Caco-2 (cell line): ENCODE data around the gene BPTF. TPM values are rescaled to one million over a fixed set of nuclear protein-coding genes. Genes with fewer than 3 reads are reported as not detected.
"Not testable (repeated sequence)": the region's sequence is repeated elsewhere in the genome, so short reads cannot be mapped to it uniquely, and the experiment has no call there.

Experiments used
- BruUV-seq: library from RNA; stranded (reverse); fragments of 400-500 nt; replicated peaks from 2 replicates; lab custom pipeline; 2021; lab: Mats Ljungman, UMichigan
- CTCF ChIA-PET: fragments of 300-600 bp; sonication (Branson Sonifier 250); formaldehyde crosslinking; loops from one replicate; lab custom pipeline; 2022; ENCODE audit warnings: antibody characterized with exemption; lab: Charles Lee
- POLR2A ChIA-PET: fragments of 300-600 bp; sonication (Branson Sonifier 250); formaldehyde crosslinking; loops from one replicate; lab custom pipeline; 2022; ENCODE audit warnings: antibody characterized with exemption; lab: Charles Lee
- DNase-seq, 2 experiments: peaks; one replicate each; pipeline versions ENCODE4 v3.0.0 to v3.0.0-alpha.2; 2020 to 2022
- H3K27me3 ChIP-seq: replicated peaks from 2 replicates; pipeline ENCODE4 v1.6.0; 2011; ENCODE audit warnings: low read length; ENCODE audit not compliant: control insufficient read depth, insufficient read depth
- H3K36me3 ChIP-seq: 2 replicates; pipeline ENCODE4 v1.5.1; 2011; ENCODE audit warnings: low read length; ENCODE audit not compliant: control insufficient read depth, insufficient read depth
- H3K4me1 ChIP-seq: fragments of 250-450 bp; sonication (Bioruptor Pico); 2 replicates; pipeline ENCODE4 v1.5.1; 2020; ENCODE audit warnings: mild to moderate bottlenecking
- H3K4me3 ChIP-seq: 2 replicates; pipeline ENCODE4 v1.5.1; 2011; ENCODE audit warnings: low read depth, mild to moderate bottlenecking, control low read depth, low read length
- H3K9me3 ChIP-seq: fragments of 250-450 bp; sonication (Bioruptor Pico); 2 replicates; pipeline ENCODE4 v1.5.1; 2020; ENCODE audit warnings: mild to moderate bottlenecking, moderate library complexity
- H3K27ac Mint-ChIP-seq: one replicate; pipeline ENCODE4 v1.8.0; 2022; ENCODE audit warnings: mixed read lengths; ENCODE audit not compliant: unreplicated experiment
- H3K27me3 Mint-ChIP-seq: one replicate; pipeline ENCODE4 v1.8.0; 2022; ENCODE audit warnings: mixed read lengths; ENCODE audit not compliant: insufficient read depth, unreplicated experiment
- H3K36me3 Mint-ChIP-seq: one replicate; pipeline ENCODE4 v1.8.0; 2022; ENCODE audit warnings: mild to moderate bottlenecking, mixed read lengths; ENCODE audit not compliant: insufficient read depth, unreplicated experiment
- H3K4me1 Mint-ChIP-seq: one replicate; pipeline ENCODE4 v1.8.0; 2022; ENCODE audit warnings: low read depth, mixed read lengths; ENCODE audit not compliant: unreplicated experiment
- H3K4me3 Mint-ChIP-seq: one replicate; pipeline ENCODE4 v1.8.0; 2022; ENCODE audit warnings: mild to moderate bottlenecking, moderate library complexity, mixed read lengths; ENCODE audit not compliant: unreplicated experiment
- H3K9me3 Mint-ChIP-seq: one replicate; pipeline ENCODE4 v1.8.0; 2022; ENCODE audit warnings: mixed read lengths; ENCODE audit not compliant: unreplicated experiment
- CTCF ChIP-seq, 2 experiments: fragments of 200-600 bp in 1 of 2; IDR thresholded peaks; 1 replicate in 1 of 2; 2 replicates in 1 of 2; pipeline versions ENCODE4 v1.5.1 to v1.8.0; 2011 to 2022; ENCODE audit warnings: antibody characterized with exemption in 1 of 2, control low read depth in 1 of 2, inconsistent platforms in 1 of 2, low read depth in 1 of 2, low read length in 1 of 2, mild to moderate bottlenecking in 1 of 2, moderate library complexity in 1 of 2; ENCODE audit not compliant: insufficient read depth in 1 of 2, severe bottlenecking in 1 of 2, unreplicated experiment in 1 of 2
- intact Hi-C: fragments of 100-400 bp; cut with micrococcal nuclease; formaldehyde crosslinking; loops from one replicate; pipeline ENCODE4 v1.10.0; 2022; ENCODE audit not compliant: unreplicated experiment
- total RNA-seq: library from RNA; stranded (reverse); gene quantifications from 2 replicates; pipeline ENCODE4 v1.2.3, GENCODE V29; 2022

Gene BPTF
- total RNA-seq, 1 experiment from 2014 or later, result 101 TPM

GRCh38 chr17:67800495-67800928 is 24.8 kb upstream of the BPTF start:
- intact Hi-C loops, result loop anchor here (1.0 kb wide), 1 partner anchor 24 kb away; no protein-coding TSS in a partner anchor
- TF ChIP-seq CTCF (IDR thresholded peaks at IDR 0.05; ENCODE audit: insufficient read depth in 1 of 2, low read depth in 1 of 2, low read length in 1 of 2, severe bottlenecking in 1 of 2, unreplicated experiment in 1 of 2), result peak; percentile 73 to 84

GRCh38 chr17:67801626-67802175 is 23.6 kb upstream of the BPTF start:
- CTCF ChIA-PET, result interaction anchor here (0.5 to 0.8 kb wide), 3 partner anchors 14 to 439 kb away, joined by 3 to 5 read pairs (median 4); no protein-coding TSS in a partner anchor

More at GRCh38 chr17:67800495-67800928, 24.8 kb upstream of the BPTF start:
- CTCF ChIA-PET, result interaction anchor here (0.7 to 1.5 kb wide), 2 partner anchors 24 to 88 kb away, joined by 3 to 8 read pairs; partner anchors contain the start of gene BPTF
- no peak overlapping the region for H3K4me3 ChIP-seq
- H3K9me3 ChIP-seq, result no peaks in the 10 kb centered on the region
- peak; percentile 76 to 81 for DNase-seq
- H3K4me1 Mint-ChIP-seq, result no peaks in the 10 kb centered on the region
- no peak overlapping the region for H3K4me3 Mint-ChIP-seq
- POLR2A ChIA-PET, result interaction anchor here (0.8 kb wide), 1 partner anchor 24 kb away, joined by 3 read pairs; no protein-coding TSS in a partner anchor
- no peaks in the 10 kb centered on the region for H3K4me1 ChIP-seq
- peaks cover 3% of the 10 kb centered on the region for H3K27me3 Mint-ChIP-seq
- no peaks in the 10 kb centered on the region for H3K9me3 Mint-ChIP-seq
- no peaks in the 10 kb centered on the region for H3K27me3 ChIP-seq
- H3K27ac Mint-ChIP-seq, result no peak overlapping the region
- H3K36me3 Mint-ChIP-seq, result no peaks in the 10 kb centered on the region
- no TSS peak for BruUV-seq
- no peaks in the 10 kb centered on the region for H3K36me3 ChIP-seq

GRCh38 chr17:67810464-67810863 is 14.8 kb upstream of the BPTF start:
- ChIA-PET POLR2A (interaction anchor here (0.6 to 0.7 kb wide), 2 partner anchors 200 to 260 kb away, joined by 3 to 9 read pairs; no protein-coding TSS in a partner anchor), CTCF (no interaction called here)
- intact Hi-C loops, result no loop called here
- Mint-ChIP-seq H3K27me3 (no peaks in the 10 kb centered on the region), H3K36me3 (no peaks in the 10 kb centered on the region), H3K27ac (no peak overlapping the region), H3K9me3 (no peaks in the 10 kb centered on the region), H3K4me3 (no peak overlapping the region), H3K4me1 (peaks cover 5% of the 10 kb centered on the region)
- no peak for TF ChIP-seq CTCF (IDR thresholded peaks at IDR 0.05; ENCODE audit: insufficient read depth in 1 of 2, low read depth in 1 of 2, low read length in 1 of 2, severe bottlenecking in 1 of 2, unreplicated experiment in 1 of 2)
- no peaks in the 10 kb centered on the region for H3K9me3 ChIP-seq
- no peaks in the 10 kb centered on the region for H3K4me1 ChIP-seq
- H3K4me3 ChIP-seq, result no peak overlapping the region
- no peaks in the 10 kb centered on the region for H3K36me3 ChIP-seq
- no peaks in the 10 kb centered on the region for H3K27me3 ChIP-seq
- DNase-seq, result no peak
- no TSS peak for BruUV-seq

More at GRCh38 chr17:67801626-67802175, 23.6 kb upstream of the BPTF start:
- H3K4me3 Mint-ChIP-seq, result no peak overlapping the region
- H3K36me3 Mint-ChIP-seq, result no peaks in the 10 kb centered on the region
- no peaks in the 10 kb centered on the region for H3K4me1 Mint-ChIP-seq
- POLR2A ChIA-PET, result no interaction called here
- TF ChIP-seq CTCF (IDR thresholded peaks at IDR 0.05; ENCODE audit: insufficient read depth in 1 of 2, low read depth in 1 of 2, low read length in 1 of 2, severe bottlenecking in 1 of 2, unreplicated experiment in 1 of 2), result peak in 1 of 2 experiments; percentile 5
- H3K9me3 ChIP-seq, result no peaks in the 10 kb centered on the region
- H3K4me1 ChIP-seq, result no peaks in the 10 kb centered on the region
- H3K27me3 ChIP-seq, result no peaks in the 10 kb centered on the region
- no TSS peak for BruUV-seq
- no peak overlapping the region for H3K27ac Mint-ChIP-seq
- no peak for DNase-seq
- intact Hi-C loops, result no loop called here
- no peaks in the 10 kb centered on the region for H3K9me3 Mint-ChIP-seq
- no peak overlapping the region for H3K4me3 ChIP-seq
- H3K27me3 Mint-ChIP-seq, result peaks cover 3% of the 10 kb centered on the region
- no peaks in the 10 kb centered on the region for H3K36me3 ChIP-seq

- H3K27me3 Mint-ChIP-seq, BruUV-seq, DNase-seq, CTCF ChIA-PET, H3K27ac Mint-ChIP-seq, H3K36me3 Mint-ChIP-seq, H3K4me1 Mint-ChIP-seq, H3K9me3 ChIP-seq, H3K27me3 ChIP-seq, H3K4me3 ChIP-seq, intact Hi-C loops, POLR2A ChIA-PET, H3K36me3 ChIP-seq, H3K9me3 Mint-ChIP-seq, H3K4me1 ChIP-seq, H3K4me3 Mint-ChIP-seq: not testable (repeated sequence)
Measured at GRCh38 chr17:67812380-67812779, 12.9 kb upstream of the BPTF start.
